Right hindlimb (tissue), 1 donor: Measurements from ENCODE around the gene ABCD4.
"Not testable (repeated sequence)": the region's sequence is repeated elsewhere in the genome, so short reads cannot be mapped to it uniquely, and the experiment has no call there.

Source experiments
- DNase-seq: peaks from one replicate; pipeline ENCODE4 v3.0.0-alpha.2; 2018

The ABCD4 gene

DNA sequence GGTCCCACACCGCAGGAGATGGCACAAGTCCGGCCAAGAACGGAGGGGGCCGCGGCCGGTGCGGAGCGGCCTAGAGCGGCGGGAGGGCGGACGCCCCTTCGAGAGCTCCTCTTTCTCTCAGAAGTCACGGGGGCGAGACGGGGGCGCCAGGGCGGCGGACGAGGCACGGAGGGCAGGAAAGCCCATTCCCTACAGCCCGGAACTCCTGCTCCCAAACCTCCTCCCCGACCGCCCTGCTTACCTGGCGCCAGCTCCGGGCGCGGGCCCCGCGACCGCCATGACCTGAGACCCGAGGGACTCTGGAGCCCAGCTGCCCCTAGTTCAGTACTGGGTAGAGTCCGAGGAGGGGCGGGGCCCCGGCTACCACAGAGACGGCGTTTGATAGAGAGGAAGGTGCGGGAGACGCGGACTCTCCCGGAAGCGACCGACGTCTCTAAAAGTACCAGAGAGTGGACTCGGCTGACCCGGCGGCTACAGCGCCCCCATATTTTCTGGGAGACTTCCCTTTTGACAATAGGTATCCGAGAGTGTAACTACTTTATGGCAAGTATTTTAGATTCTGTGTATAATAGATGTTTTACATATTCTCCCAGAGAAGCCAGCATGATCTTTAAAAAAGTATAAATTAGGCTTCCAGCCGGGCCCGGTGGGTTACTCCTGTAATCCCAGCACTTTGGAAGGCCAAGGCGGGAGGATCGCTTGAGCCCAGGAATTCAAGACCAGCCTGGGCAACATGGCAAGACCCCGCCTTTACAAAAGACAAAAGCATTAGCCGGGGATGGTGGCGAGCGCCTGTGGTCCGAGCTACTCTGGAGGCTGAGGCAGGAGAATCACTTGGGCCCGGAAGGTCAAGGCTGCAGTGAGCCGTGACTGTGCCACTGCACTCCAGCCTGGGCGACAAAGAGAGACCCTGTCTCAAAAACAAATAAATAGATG lies at the start of gene ABCD4:
ABCD4 (minus strand) TSS at position 301 of the 936 bp plus-strand sequence; CDS start at position 279, 22 bp downstream.
- DNase-seq = peak; percentile 96

DNA sequence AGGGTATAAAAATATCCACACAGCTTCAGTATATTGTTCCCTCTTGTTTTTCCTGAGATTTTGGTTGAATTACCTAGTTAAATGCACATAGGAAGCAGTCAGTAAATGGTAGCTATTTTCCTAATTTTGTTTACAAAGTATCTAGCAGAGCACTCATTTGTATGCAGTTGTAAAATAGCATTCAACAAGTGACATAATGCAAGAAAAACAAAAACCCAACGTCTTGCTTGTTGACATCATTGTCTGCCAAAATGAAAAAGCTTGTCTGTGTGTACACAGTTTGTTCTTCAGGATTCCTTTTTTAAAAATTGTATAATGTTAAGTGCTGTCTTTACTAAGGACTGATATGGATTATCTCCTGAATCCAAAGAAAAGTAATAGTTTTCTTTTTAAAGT lies 48.2 kb upstream of the ABCD4 start:
- DNase-seq = no peak

DNA sequence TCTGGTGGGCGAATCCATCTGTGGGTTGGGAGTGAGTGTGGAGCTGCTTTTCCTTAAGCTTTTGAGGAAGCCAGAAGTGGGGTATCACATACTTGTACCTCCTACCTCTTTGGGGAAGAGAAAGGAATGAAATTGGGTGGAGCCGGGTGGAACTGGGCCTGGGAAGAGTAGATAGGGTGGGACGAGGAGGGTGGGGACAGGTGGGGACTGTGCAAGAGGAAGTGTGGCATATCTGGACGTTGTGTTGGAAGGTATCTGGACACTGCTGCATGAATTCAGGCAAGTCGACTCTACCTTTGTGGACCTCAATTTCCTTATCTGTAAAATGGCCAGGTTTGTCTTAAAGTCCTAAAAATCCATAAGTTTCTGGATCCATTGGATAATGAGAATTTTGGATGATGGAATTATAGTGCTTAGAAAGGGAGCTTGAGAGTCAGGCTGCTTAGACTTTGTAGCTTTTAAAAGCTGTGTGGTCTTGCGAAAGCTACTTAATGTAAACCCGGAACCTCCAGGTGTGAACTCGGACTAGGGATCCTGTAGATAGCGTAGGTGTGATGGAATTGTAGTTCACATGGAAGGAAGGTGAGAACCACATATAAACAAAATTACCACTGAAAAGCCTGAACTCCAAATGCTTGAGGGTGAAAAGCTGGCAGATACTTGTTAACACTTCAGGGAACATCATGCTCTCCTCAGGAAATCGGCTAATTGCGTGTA lies 47.6 kb upstream of the ABCD4 start:
- DNase-seq = no peak

DNA sequence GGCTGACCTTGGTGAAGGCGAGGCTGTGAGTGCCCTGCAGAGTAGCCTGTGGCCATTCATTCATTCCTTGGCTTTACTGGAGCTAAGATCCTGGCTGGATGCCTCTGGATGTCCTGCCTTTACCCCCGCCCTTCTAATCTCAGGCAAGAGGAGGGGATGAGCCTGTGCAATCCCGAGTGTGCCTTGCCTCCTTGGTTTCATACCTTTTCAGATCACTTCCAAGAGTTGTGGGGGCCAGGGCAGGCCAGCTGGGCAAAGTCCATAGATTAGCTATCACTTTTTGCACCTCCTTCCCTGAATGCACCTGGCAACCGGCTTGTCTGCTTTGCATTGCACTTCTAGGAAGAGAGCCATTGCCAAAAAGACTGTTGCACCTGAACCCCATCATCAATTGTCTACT lies 47.0 kb upstream of the ABCD4 start:
- no peak for DNase-seq

DNA sequence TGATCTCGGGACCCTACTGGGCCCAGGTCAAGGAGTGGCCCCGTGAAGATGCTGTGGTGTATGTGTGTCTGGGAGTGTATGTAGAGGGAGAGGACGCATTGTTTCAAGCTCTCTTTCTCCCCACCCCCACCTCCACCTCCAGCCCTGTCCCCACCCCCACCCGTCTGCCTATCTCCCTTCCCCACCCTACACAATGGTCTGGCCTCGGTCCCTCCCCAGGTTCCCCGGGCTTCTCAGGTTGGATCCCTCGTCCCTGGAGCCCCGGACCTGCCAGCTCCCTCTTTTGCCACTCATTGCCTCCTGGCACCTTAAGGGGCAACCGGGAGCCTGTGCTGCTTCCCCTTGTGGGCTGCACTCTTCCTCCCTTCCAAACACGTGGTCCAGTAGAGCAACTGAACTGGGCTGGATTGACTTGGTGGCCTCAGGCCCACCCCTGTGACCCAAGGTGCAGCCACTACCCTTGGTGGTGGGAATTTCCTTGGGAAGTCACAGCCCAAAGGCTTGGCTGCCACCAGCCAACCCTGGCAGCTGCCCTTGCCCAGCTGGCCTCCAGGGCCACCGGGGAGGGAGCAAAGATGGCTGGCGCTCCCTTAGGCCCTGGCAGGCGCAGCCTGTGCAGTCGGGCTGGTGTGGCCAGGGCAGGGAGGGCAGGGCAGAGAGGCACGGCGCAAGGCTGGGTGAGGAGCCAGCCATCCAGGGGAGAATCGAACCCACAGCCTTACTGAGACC lies 46.2 kb upstream of the ABCD4 start:
- no peak for DNase-seq

DNA sequence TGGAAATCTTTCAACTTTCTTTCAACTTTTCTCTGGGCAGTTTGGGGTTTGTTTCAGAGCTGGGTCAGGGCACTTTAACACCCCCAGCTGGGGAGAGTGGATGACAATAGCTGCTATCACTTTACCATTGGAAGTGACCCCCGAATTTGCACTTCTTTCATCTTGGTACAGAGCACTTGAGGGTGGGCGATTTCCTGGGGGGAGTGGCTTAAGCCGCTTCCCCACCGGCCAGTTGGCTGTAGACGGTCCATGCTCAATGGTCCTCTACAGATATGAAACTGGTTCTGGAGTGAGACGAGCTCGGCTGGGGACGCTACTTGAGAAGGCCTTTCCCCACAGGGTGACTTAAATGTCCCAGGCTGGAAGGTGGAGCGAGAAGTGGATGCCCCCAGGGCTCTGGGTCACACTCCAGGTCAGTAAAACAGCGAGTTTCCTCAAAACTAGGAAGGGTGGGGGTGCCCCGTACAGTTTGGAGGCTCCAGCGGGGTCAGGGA lies 45.6 kb upstream of the ABCD4 start, which contains the start of gene VRTN:
VRTN (plus strand) TSS at position 231 of the 494 bp plus-strand sequence. CDS start 8,313 bp downstream, outside the sequence.
- no peak for DNase-seq

DNA sequence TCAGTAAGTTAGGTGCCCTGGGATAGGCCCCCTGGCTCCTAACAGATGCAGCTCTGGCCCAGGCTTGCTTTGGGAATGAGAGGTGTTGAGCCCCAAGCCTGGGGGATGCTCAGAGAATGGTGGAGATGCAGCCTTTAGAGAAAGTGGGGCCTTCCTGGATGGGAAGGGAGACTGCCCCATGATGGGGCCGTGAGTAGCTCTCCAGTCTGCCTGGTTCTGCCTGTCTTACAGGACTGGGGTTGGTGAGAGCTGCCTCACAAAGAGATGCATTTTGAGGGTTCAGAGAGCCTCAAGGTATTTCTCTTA lies 45.0 kb upstream of the ABCD4 start:
- no peak for DNase-seq

DNA sequence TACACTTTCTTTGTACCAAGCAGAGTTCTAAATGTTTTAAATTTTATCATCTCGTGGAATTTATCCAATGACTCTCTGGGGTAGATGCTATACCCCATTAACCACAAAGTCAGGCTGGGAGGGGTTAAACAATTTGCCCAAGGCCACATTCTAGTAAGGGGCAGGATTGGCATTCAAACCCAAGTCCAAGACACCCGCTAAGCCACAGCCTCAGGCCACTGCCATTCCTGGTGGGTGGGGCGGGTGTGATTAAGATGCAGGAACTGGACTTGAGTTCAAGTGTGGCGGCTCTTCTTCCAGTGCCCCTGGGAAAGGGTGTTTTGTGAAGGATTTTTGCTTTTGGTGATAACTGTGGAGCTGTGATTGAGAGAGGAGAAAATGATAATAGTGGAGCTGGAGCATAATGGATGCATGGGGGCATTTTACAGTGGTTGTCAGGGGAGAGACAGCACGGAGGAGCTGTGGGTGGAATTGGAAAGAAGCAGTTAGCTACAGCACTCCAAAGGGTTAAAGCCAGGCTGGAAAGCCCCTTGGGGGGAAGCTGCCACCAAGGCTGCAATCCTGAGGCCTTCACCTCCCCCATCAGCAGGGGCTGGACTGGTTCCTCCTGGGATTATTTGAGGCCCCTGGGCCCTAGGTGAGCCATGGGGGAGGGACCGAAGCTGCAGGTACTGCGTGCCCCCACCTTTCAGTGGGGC lies 44.5 kb upstream of the ABCD4 start:
- DNase-seq = no peak

DNA sequence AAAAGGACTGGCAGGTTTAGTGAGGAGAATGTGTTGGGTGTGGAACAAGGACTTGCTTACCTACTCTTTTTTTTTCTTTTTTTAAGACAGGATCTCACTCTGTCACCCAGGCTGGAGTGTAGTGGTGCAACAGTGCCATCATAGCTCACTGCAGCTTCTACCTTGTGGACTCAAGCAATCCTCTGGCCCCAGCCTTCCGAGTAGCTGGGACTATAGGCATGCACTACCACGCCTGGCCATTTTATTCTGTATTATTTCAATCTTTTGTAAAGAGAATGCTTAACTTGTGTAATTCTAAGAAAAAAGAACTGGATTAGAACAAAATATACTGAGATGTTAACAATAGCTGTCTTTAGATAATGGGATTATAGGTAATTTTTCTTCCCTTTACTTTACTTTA lies 43.6 kb upstream of the ABCD4 start:
- no peak for DNase-seq

DNA sequence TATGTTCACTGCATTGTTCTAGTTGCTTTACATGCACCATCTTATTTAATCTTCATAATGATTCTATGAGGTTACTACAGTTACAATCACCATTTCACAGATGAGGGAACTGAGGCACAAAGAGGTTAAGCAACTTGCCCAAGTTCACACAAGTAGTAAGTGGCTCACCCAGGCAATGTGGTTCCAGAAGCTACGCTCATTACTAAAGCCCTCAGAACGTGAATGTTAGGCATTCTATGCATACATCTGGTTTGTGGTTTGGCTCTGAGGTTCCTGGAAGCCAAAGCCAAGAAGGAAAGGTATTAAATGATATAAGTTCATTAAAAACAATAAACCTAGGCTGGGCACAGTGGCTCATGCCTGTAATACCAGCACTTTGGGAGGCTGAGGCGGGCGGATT lies 31.2 kb upstream of the ABCD4 start:
- DNase-seq = no peak

DNA sequence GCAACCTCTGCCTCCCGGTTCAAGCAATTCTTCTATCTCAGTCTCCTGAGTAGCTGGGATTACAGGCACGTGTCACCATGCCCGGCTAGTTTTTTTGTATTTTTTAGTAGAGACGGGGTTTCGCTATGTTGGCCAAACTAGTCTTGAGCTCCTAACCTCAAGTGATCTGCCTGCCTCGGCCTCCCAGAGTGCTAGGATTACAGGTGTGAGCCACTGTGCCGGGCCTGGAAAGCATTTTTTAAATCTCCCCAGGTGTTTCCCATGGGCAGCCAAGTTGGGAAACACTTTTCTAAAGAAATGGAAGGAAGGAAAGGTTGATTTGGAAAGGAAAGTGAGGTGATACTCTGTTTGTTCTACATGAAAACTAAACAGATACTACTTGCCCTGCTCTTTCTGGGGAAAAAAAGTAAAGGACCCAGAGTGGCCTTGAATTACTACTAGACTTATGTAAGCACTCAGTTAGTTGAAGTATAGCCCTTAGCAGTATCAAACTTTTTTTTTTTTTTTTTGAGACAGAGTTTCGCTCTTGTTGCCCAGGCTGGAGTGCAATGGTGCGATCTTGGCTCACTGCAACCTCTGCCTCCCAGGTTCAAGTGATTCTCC lies 27.3 kb upstream of the ABCD4 start:
- DNase-seq = not testable (repeated sequence)

DNA sequence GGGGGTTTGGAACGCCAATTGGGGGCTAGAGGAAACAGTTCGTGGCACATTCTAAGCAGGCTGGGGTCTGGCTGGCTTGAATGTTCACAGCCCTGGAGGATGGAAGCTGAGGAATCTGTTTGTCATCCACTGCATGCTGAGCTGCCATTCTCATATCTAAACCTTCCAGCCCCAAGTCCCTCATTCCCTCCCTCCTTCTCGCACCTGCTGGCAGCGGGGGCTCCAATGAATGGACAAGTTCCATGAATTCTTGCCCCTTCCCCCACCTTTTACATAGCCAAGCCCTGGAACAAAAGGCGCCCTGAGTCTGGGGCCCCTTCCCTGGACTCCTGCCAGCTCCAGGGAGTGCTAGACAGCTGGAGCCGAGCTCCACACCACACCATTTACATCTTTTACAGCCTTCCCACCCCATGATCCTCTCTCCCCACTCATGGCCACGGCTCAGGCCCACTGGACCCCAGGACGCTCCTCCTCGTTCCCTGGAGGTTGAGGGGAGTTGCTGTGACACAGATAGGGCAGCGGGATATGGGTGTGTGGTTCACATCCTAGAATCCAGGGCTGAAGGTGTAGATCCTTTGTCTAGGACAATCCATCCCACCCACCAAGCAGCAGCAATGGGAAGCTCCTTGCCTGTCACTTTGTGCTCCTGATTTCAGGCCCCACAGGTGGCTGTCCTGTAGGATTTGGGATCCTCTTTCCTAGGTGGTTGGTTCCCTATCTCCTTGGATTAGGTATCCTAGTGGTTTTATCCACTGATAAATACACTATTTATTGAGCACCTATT lies 23.8 kb upstream of the ABCD4 start:
- DNase-seq = peak; percentile 64

DNA sequence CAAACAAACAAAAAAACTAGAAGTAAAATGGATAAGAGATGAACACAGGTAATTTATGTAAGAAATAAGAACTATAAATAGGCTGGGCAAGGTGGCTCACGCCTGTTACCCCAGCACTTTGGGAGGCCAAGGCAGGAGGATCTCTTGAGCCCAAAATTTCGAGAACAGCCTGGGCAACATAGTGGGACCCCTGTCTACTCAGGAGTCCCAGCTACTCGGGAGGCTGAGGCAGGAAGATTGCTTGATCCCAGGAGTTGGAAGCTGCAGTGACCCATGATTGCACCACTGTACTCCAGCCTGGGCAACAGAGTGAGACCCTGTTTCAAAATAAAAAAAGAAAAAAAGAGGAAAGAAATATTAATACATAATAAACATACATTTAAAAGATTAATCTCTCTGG lies 22.7 kb upstream of the ABCD4 start:
- no peak for DNase-seq

DNA sequence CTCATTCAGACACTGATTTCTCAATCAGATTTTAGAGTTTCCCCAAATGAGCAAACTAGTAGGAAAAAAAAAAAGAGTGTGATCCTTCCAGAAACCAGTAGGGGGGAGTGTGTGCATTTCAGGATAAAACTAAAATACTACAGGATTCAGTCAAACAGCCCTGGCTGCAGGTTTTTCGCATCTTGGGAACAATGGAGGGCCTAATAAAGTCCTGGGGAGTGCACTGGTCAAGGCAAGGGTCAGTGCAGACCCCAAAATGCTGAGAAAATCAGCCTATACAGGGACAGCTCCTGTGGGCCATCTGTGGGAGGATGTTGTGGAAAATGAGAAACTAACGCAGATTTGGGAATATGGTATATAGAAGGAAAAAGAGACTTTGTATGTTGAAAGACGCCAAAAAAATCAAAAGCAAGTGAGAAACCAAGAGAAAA lies 22.2 kb upstream of the ABCD4 start:
- DNase-seq = no peak

DNA sequence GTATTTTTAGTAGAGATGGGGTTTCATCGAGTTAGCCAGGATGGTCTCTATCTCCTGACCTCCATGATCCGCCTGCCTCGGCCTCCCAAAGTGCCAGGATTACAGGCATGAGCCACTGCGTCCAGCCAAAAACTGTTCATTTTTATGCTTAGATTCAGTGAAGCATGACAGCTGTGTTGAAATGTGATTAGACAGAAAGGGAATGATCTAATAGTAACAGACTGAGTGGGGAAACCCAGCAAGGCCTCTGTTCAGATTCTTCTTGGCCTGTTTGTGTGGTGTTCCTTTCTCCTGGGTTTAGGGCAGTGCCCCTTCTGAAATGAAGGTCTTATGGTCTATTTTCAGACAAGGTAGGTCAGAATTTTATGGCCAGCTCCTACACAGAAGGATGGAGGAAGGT lies 11.8 kb upstream of the ABCD4 start:
- no peak for DNase-seq

DNA sequence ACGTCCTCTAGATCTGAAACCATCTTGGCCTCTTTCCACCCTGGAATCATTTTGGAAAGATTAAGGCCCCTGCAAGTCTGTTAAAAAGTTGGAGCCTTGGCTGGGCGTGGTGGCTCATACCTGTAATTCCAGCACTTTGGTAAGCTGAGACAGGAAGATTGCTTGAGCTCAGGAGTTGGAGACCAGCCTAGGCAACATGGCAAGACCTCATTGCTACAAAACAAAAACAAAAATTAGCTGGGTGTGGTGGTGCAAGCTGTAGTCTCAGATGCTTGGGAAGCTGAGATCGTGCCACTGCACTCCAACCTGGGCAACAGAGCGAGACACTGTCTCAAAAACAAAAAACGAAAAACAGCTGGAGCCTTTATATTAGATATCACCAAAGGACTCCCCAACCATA lies 10.9 kb upstream of the ABCD4 start:
- no peak for DNase-seq

DNA sequence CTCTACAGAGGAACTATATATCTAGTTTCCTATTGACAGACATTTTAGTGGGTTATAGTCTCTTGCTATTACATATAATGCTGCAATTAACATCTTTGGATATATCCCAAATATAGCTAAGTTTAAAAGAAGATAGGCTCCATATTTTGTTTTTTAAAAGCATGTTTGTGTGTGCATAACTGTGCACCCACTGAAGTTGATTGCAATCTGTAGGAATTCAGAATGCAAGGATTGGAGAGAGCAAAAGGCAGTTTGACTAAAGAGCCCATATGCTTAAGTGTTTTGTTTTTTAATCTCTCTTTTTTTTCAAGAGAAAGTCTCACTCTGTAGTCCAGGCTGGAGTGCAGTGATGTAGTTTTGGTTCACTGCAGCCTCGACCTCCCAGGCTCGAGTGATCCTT lies 9.4 kb upstream of the ABCD4 start:
- no peak for DNase-seq

DNA sequence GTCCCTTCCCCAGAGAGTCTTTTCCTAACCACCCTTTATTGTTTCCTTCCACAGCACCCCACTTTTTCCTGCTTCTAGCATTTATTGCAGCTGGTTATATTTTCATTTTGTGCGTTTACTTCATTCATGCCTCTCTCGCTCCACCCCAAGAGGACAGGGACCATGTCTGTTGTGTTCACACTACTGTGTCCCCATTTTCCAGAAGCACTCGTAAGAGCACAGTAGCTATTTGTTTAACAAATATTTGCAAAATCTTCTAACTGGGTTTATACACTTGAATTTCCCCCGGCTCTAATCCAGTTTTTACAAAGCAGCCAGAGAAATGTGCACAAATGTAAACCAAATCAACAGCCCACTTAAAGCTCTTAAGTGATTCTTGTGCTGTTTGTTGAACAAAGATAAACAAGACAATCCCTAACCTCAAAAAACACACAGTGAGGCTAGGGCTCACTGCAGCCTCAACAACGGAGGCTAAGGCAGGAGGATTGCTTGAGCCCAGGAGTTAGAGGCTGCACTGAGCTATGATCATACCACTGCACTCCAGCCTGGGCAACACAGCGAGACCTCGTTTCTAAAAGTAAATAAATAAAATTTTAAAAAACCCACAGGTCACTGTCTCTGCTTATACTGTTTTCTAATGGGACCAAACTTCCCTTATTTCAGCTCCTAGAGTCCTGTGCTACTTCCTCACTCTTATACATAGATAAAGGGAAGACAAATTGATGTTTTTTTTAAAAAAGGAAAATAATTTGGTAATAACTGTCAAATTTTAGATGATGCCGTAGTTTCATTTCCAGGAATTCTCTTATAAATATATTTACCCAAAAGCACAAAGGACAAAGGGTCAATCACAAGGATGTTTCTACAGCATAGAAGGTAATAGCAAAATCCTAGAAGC lies 6.6 kb upstream of the ABCD4 start:
- DNase-seq = no peak

DNA sequence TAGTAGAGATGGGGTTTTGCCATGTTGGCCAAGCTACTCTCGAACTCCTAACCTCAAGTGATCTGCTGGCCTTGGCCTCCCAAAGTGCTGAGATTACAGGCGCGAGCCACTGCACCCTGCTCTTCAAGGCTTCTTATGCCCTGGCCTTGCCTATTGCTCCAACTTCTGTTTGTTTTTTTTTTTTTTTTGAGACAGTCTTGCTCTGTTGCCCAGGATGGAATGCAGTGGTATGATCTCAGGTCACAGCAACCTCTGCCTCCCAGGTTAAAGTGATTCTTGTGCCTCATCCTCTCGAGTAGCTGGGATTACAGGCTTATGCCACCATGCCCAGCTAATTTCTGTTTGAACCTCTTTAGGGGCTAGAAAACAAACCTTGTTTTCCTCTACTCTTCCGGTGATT lies 6.0 kb upstream of the ABCD4 start:
- no peak for DNase-seq

DNA sequence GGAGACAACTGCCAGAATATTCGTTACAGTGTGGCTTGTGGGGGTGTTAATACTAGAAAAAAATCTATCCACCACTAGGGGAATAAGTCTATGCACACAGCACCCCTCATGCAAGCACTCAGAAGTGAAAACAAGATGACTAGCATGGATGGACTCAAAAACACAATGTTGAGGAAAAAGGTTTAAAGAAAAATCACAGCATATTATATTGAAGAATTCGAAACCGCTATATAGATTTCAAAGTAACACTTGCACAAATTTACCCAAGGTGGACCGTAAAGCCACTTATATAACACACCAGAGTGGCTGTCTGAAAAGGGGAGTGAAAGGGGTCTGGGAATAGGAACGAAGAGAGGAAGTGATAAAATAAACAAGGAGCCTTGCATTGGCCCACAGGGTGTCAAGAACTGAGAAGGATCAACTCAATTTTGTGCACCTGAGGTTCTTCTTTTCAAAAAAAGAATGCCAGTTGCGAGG lies 544 bp downstream of the ABCD4 start:
- DNase-seq = no peak
